Measurements from ENCODE around the gene DUSP28. TPM values are rescaled to one million over a fixed set of nuclear protein-coding genes. Genes with fewer than 3 reads are reported as not detected.
"Not testable (repeated sequence)": the region's sequence is repeated elsewhere in the genome, so short reads cannot be mapped to it uniquely, and the experiment has no call there.

The DUSP28 gene
- total RNA-seq, 1 donor from 2014 or later = 9.6 TPM

DNA sequence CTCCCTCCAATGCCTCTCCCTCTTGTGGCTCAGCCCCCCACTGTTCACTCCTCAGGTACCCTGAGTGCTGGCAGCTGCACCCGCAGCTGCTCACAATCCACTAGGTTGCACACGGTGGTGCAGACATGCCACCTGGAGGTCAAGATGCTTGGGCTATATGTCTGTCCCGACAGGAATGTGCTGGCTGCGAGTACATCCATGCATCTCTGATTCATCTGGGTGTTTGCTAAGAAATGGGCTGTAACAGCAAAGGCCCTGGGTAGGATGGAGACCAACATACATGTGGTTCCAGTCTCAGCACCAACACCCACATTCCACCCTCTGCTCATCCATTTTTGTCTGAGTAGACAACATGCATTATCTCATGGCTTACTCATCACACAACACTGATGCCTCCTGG is 33.6 kb upstream of the DUSP28 start:
- intact Hi-C loops (cut with micrococcal nuclease) = no loop called here

GRCh38 chr2:240527153-240527750 is 32.9 kb upstream of the DUSP28 start:
- intact Hi-C loops (cut with micrococcal nuclease) = no loop called here

DNA sequence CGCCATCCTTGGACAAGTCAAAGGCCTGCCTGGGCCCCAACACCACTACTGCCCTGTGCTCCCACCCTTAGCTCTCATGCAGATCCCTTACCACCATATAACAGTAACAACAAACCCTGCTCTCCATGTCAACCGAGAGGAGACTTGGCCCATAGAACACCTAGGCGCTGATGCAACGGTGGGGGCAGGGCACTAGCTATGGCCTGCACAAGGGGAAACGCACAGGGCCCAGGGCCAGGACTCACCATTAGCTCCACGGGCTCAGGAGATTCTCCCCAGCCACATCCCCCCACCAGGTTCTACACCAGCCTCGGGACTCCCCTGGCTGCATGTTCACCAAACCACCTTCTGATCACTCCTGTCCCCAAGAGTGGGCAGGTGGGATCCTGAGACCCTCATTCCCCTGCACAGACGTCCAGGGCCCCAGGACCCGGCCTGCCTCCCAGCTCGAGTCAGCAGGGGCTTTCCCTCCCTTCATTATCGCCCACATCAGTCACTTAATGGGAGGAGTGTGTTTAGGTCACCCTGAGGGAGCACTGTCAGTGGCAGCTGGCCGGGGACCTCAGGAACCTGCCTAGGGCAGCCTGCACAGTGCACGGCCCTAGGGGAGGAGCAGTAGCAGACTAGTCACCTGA is 31.6 kb upstream of the DUSP28 start:
- intact Hi-C loops (cut with micrococcal nuclease) = no loop called here

DNA sequence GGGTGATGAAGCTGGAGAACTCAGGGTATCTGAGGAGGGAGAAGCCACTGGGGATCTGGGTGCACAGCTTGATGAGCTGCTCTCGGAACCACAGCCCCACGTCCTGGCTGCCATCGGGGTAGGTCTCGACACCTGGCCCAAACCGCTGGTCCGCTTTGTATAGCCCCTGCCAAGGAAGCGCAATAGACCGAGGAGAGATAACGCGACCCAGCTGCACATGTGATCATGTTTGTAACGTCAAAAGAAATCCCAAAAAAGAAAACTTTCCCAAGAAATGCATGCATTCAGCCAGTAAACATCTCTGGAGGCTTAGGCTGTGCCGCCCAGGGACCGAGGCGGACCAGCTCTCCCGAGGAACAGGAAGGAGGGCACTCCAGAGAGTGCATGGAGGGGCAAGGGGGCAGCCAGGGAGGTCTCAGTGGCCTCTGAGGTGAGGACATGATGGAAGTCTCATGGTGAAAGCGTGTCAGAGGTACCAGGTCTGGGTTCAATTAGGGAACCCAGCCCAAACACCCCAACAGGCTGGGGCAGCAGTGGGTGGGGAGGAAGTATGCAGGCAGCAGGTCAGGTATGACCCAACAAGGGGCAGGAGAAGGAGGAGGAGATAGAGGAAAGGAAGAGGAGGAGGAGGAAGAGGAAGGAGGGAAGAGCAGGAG is 30.7 kb upstream of the DUSP28 start:
- intact Hi-C loops (cut with micrococcal nuclease) = no loop called here

GRCh38 chr2:240530181-240530580 is 30.0 kb upstream of the DUSP28 start:
- intact Hi-C loops (cut with micrococcal nuclease) = no loop called here

DNA sequence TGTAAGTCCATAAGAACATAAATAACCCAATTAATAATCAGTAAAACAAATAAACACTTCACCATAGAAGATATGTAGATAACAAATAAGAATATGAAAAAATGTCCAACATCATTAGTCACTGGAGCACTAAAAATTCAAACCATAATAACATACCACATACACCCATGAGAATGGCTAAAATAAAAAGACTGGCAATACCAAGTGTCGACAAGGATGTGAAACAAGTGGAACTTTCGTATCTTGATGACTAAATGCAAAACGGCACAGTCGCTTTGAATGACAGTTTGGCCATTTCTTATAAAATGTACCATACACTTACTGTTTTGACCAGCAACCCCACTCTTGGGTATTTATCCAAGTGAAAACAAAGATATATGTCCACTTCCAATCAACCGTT is 29.1 kb upstream of the DUSP28 start:
- intact Hi-C loops (cut with micrococcal nuclease) = no loop called here

DNA sequence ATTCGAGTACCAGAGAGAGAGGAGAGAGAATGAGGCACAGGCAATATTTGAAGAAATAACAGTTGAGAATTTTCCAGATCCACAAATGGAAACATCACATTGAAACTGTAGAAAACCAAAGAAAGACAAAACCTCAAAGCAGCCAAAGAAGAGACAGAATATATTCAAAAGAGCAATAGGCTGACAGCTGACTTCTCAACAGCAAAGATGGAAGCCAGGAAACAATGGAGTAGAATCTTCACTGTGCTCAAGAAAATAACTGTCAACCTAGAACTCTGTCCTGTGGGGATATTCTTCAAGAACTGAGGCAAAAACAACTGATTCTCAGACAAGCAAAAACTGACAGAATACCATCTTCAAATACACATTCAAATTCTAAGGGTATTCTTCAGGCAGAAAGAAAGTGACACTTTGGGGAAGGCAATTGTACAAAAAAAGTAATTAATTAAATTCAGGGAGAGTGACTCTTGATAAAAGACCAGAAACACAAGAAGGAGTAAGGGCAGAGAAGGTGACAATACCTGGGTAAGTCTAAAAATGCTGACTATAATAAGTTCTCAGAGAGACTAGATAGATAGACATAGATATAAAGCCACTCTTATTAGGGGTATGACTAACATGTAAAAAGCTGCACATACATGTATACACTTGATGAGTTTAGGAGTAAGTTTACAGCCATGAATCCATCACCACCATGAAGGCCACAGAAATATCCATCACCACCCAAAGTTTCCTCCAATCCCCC is 28.0 kb upstream of the DUSP28 start:
- intact Hi-C loops (cut with micrococcal nuclease) = no loop called here

DNA sequence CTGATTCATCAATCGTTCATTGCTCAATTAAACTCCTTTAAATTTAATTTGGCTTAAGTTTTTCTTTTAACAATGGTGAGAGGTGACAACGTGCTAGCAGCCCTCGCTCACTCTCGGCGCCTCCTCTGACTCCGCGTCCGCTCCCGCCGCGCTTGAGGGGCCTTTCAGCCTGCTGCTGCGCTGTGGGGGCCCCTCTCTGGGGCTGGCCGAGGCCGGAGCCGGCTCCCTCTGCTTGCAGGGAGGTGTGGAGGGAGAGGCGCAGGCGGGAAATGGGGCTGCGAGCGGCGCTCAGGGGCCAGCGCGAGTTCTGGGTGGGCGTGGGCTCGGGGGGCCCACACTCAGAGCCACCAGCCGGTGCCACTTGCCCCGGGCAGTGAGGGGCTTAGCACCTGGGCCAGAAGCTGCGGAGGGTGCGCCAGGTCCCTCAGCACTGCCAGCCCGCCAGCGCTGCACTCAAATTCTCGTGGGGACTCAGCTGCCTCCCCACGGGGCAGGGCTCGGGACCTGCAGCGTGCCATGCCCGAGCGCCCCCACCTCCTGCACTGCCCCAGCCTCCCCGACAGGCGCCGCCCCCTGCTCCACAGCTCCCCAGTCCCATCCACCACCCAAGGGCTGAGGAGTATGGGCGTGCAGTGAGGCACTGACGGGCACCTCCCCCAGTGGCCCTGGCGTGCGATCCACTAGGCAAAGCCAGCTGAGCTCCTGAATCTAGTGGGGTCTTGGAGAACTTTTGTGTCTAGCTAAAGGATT is 22.0 kb upstream of the DUSP28 start:
- intact Hi-C loops (cut with micrococcal nuclease) = no loop called here

GRCh38 chr2:240539101-240539500 is 21.1 kb upstream of the DUSP28 start:
- intact Hi-C loops (cut with micrococcal nuclease) = not testable (repeated sequence)

GRCh38 chr2:240539906-240540305 is 20.3 kb upstream of the DUSP28 start:
- intact Hi-C loops (cut with micrococcal nuclease) = no loop called here

DNA sequence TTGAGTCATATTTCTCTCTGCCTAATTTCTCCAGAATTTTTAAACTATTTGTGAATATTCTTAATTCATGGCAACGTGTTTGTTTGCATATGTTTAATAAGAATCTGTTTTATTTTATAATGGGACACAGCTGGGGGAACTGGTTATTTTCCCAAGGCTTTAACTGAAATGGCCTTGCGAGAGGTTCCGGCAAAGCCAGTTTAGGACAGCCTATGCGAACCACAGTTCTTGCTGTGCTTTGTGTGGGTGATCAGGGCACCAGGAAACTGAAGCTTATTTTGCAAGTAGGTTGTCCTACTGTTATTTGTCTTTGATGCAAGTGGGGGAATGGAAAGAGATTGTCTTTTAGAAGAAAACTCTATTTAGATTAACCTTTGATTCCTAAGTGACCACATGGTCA is 8.9 kb upstream of the DUSP28 start:
- intact Hi-C loops (cut with micrococcal nuclease) = no loop called here

DNA sequence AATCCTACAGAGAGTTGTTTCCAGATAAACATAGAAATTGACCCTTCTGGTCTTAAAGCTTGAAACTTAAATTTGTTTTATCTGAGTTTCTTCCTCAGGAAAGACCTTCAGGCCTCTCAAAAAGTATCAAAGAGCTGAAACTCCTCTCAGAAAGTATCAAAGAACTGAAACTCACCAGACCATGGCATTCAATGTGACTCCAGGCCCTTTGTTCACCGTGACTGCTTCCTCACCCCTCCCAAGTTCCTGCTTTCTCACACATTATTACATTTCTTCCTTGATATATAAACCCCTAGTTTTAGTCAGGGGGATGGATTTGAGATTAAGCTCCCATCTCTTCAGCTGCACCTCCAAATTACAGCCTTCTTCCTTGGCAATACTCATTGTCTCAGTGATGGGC is 8.3 kb upstream of the DUSP28 start:
- intact Hi-C loops (cut with micrococcal nuclease) = no loop called here

GRCh38 chr2:240553956-240554480 is 6.1 kb upstream of the DUSP28 start:
- intact Hi-C loops (cut with micrococcal nuclease) = no loop called here

- intact Hi-C loops (cut with micrococcal nuclease) = no loop called here
These were observed 5.2 kb upstream of the DUSP28 start for GRCh38 chr2:240554767-240555493.

GRCh38 chr2:240555541-240556250 is 4.5 kb upstream of the DUSP28 start:
- intact Hi-C loops (cut with micrococcal nuclease) = no loop called here

- intact Hi-C loops (cut with micrococcal nuclease) = no loop called here
These were observed 3.5 kb upstream of the DUSP28 start for GRCh38 chr2:240556553-240557100.

GRCh38 chr2:240557101-240557751 is 2.9 kb upstream of the DUSP28 start:
- intact Hi-C loops (cut with micrococcal nuclease) = no loop called here

GRCh38 chr2:240557808-240558207 is 2.3 kb upstream of the DUSP28 start, which contains the start of gene ANKMY1:
Gene ANKMY1 (minus strand): TSS chr2:240557988. CDS start chr2:240557335, 653 bp downstream.
- intact Hi-C loops (cut with micrococcal nuclease) = no loop called here

- intact Hi-C loops (cut with micrococcal nuclease) = no loop called here
These were observed 1.9 kb upstream of the DUSP28 start for GRCh38 chr2:240558236-240558761.

All from T-helper 2 cell treated with Interferon-gamma antibody and Interleukin-4, amounts not matched to agents 100 ng/mL and 5 ng/mL, for 36 hours (primary cell).